Measurements from ENCODE around the gene LILRB1. TPM values are rescaled to one million over a fixed set of nuclear protein-coding genes. Genes with fewer than 3 reads are reported as not detected.
"Not testable (repeated sequence)": the region's sequence is repeated elsewhere in the genome, so short reads cannot be mapped to it uniquely, and the experiment has no call there.

Gene LILRB1
- polyA plus RNA-seq, 3 donors, result 27.2 to 317 (median 60.6) TPM

GRCh38 chr19:54638683-54639082 is 8.4 kb downstream of the LILRB1 start:
- H3K27me3 Mint-ChIP-seq (ENCODE audit: low read depth in 3 of 3), result peaks cover 3 to 5% (median 5%) of the 10 kb centered on the region in 3 donors
- intact Hi-C loops (cut with micrococcal nuclease), result no loop called here
- peaks cover 17 to 18% of the 10 kb centered on the region in 2 donors for H3K4me1 ChIP-seq (ENCODE audit: control insufficient read depth in 1 of 2, insufficient read depth in 2 of 2, low read length in 2 of 2)
- peaks cover 26 to 33% of the 10 kb centered on the region in 2 donors for H3K36me3 Mint-ChIP-seq
- H3K9ac ChIP-seq (ENCODE audit: insufficient read depth, low read length, poor library complexity, severe bottlenecking), result no peak overlapping the region
- whole genome bisulfite sequencing (ENCODE audit: insufficient coverage), result 96% methylated on average over 18 of the region's 18 CpGs
- DNase-seq, result no peak
- no peak overlapping the region for H3K4me3 Mint-ChIP-seq
- H3K27ac ChIP-seq (ENCODE audit: low read depth in 1 of 2, low read length in 2 of 2), result no peak overlapping the region
- peaks cover 26% of the 10 kb centered on the region for H3K4me1 Mint-ChIP-seq
- H3K79me2 ChIP-seq (ENCODE audit: insufficient read depth, low read length), result no peaks in the 10 kb centered on the region
- no peaks in the 10 kb centered on the region for H3K9me3 Mint-ChIP-seq
- H3K9me3 ChIP-seq (replicated peaks in 1 of 2; ENCODE audit: control insufficient read depth in 1 of 2, insufficient read depth in 1 of 2, low read length in 2 of 2), result no peaks in the 10 kb centered on the region
- peaks cover 26 to 35% of the 10 kb centered on the region in 2 donors for H3K36me3 ChIP-seq (replicated peaks in 1 of 2; ENCODE audit: control insufficient read depth in 1 of 2, insufficient read depth in 2 of 2, low read length in 2 of 2)
- no peak for TF ChIP-seq CTCF (IDR thresholded peaks at IDR 0.05)
- no peaks in the 10 kb centered on the region for H3K27me3 ChIP-seq (ENCODE audit: control insufficient read depth in 2 of 2, insufficient read depth in 2 of 2, low read length in 2 of 2)
- H4K20me1 ChIP-seq (ENCODE audit: insufficient read depth, low read length), result peaks cover 31% of the 10 kb centered on the region
- H3K27ac Mint-ChIP-seq, result no peak overlapping the region
- no peak overlapping the region for H3K4me2 ChIP-seq (replicated peaks; ENCODE audit: extremely low read depth, low read length, poor library complexity, severe bottlenecking)
- H3K4me3 ChIP-seq (replicated peaks in 1 of 3; ENCODE audit: low read depth in 2 of 3, low read length in 3 of 3), result no peak overlapping the region
- no peak overlapping the region for H2AFZ ChIP-seq (ENCODE audit: insufficient read depth, low read depth, low read length, poor library complexity, severe bottlenecking)

GRCh38 chr19:54642953-54643352 is 12.7 kb downstream of the LILRB1 start:
- 0% methylated on average over 1 of the region's 5 CpGs for WGBS (ENCODE audit: insufficient coverage)
- peak overlapping the region; percentile 96 to 99 (median 99) for H3K27ac Mint-ChIP-seq
- intact Hi-C loops (cut with micrococcal nuclease), result not testable (repeated sequence)

GRCh38 chr19:54643583-54643982 is 13.3 kb downstream of the LILRB1 start:
- peak overlapping the region; percentile 92 to 95 for H3K27ac ChIP-seq (ENCODE audit: low read depth in 1 of 2, low read length in 2 of 2)
- H3K9me3 Mint-ChIP-seq; H2AFZ ChIP-seq (ENCODE audit: insufficient read depth, low read depth, low read length, poor library complexity, severe bottlenecking); H3K27me3 ChIP-seq (ENCODE audit: control insufficient read depth in 2 of 2, insufficient read depth in 2 of 2, low read length in 2 of 2); H3K9me3 ChIP-seq (replicated peaks in 1 of 2; ENCODE audit: control insufficient read depth in 1 of 2, insufficient read depth in 1 of 2, low read length in 2 of 2); H4K20me1 ChIP-seq (ENCODE audit: insufficient read depth, low read length); H3K79me2 ChIP-seq (ENCODE audit: insufficient read depth, low read length); H3K36me3 Mint-ChIP-seq; intact Hi-C loops (cut with micrococcal nuclease); H3K36me3 ChIP-seq (replicated peaks in 1 of 2; ENCODE audit: control insufficient read depth in 1 of 2, insufficient read depth in 2 of 2, low read length in 2 of 2): not testable (repeated sequence)
- peak; percentile 72 to 90 (median 87) for DNase-seq
- H3K4me3 ChIP-seq (replicated peaks in 1 of 3; ENCODE audit: low read depth in 2 of 3, low read length in 3 of 3), result peak overlapping the region in 2 of 3 experiments; percentile 9 to 65
- Mint-ChIP-seq H3K4me3 (peak overlapping the region; percentile 59 to 89), H3K27ac (peak overlapping the region; percentile 96 to 99 (median 99)), H3K4me1 (peaks cover 30% of the 10 kb centered on the region), H3K27me3 (ENCODE audit: low read depth in 3 of 3) (peaks cover 5 to 14% (median 7%) of the 10 kb centered on the region in 3 donors)
- H3K9ac ChIP-seq (ENCODE audit: insufficient read depth, low read length, poor library complexity, severe bottlenecking), result peak overlapping the region; percentile 65
- peak overlapping the region; percentile 63 for H3K4me2 ChIP-seq (replicated peaks; ENCODE audit: extremely low read depth, low read length, poor library complexity, severe bottlenecking)
- 100% methylated on average over 1 of the region's 6 CpGs for WGBS (ENCODE audit: insufficient coverage)
- H3K4me1 ChIP-seq (ENCODE audit: control insufficient read depth in 1 of 2, insufficient read depth in 2 of 2, low read length in 2 of 2), result peaks cover 27 to 28% of the 10 kb centered on the region in 2 donors

More at GRCh38 chr19:54642953-54643352, 12.7 kb downstream of the LILRB1 start:
- peaks cover 27 to 28% of the 10 kb centered on the region in 2 donors for H3K4me1 ChIP-seq (ENCODE audit: control insufficient read depth in 1 of 2, insufficient read depth in 2 of 2, low read length in 2 of 2)
- Mint-ChIP-seq H3K4me3 (peak overlapping the region; percentile 59 to 89), H3K4me1 (peaks cover 30% of the 10 kb centered on the region)
- H3K27me3 ChIP-seq (ENCODE audit: control insufficient read depth in 2 of 2, insufficient read depth in 2 of 2, low read length in 2 of 2); H3K36me3 ChIP-seq (replicated peaks in 1 of 2; ENCODE audit: control insufficient read depth in 1 of 2, insufficient read depth in 2 of 2, low read length in 2 of 2); H2AFZ ChIP-seq (ENCODE audit: insufficient read depth, low read depth, low read length, poor library complexity, severe bottlenecking); H3K9me3 ChIP-seq (replicated peaks in 1 of 2; ENCODE audit: control insufficient read depth in 1 of 2, insufficient read depth in 1 of 2, low read length in 2 of 2); H3K36me3 Mint-ChIP-seq; H3K27me3 Mint-ChIP-seq (ENCODE audit: low read depth in 3 of 3); H3K9me3 Mint-ChIP-seq; H4K20me1 ChIP-seq (ENCODE audit: insufficient read depth, low read length); H3K79me2 ChIP-seq (ENCODE audit: insufficient read depth, low read length): not testable (repeated sequence)
- peak; percentile 83 to 91 (median 90) for DNase-seq
- H3K4me2 ChIP-seq (replicated peaks; ENCODE audit: extremely low read depth, low read length, poor library complexity, severe bottlenecking), result peak overlapping the region; percentile 63
- H3K9ac ChIP-seq (ENCODE audit: insufficient read depth, low read length, poor library complexity, severe bottlenecking), result peak overlapping the region; percentile 65
- H3K27ac ChIP-seq (ENCODE audit: low read depth in 1 of 2, low read length in 2 of 2), result peak overlapping the region; percentile 92 to 95
- peak overlapping the region in 1 of 3 experiments; percentile 65 for H3K4me3 ChIP-seq (replicated peaks in 1 of 3; ENCODE audit: low read depth in 2 of 3, low read length in 3 of 3)

All from CD14-positive monocyte (primary cell).